AG04450 (cell line): ENCODE results near the gene TRIM24. TPM values are rescaled to one million over a fixed set of nuclear protein-coding genes. Genes with fewer than 3 reads are reported as not detected.

Experiments used
- CTCF ChIA-PET: fragments of 300-600, 350-600 bp; formaldehyde crosslinking; extraction: SDS; loops from one replicate; lab custom pipeline; 2022; ENCODE audit warnings: antibody characterized with exemption, inconsistent platforms; lab: Charles Lee
- POLR2A ChIA-PET: fragments of 350-600 bp; formaldehyde crosslinking; extraction: SDS; loops from one replicate; lab custom pipeline; 2021; ENCODE audit warnings: antibody characterized with exemption, inconsistent platforms; lab: Yijun Ruan, JAX
- DNase-seq: peaks from one replicate; pipeline ENCODE4 v3.0.0-alpha.2; 2011; ENCODE audit warnings: low read depth, low spot score
- H3K27ac ChIP-seq: one replicate; pipeline ENCODE4 v1.5.1; 2012; ENCODE audit warnings: low read depth, low read length, control low read depth
- H3K27me3 ChIP-seq: one replicate; pipeline ENCODE4 v1.6.0; 2012; ENCODE audit warnings: low read length; ENCODE audit not compliant: control insufficient read depth, insufficient read depth
- H3K4me3 ChIP-seq: 2 replicates; pipeline ENCODE4 v1.5.1; 2011; ENCODE audit warnings: mild to moderate bottlenecking, low read depth, low read length, control low read depth
- H3K9me3 ChIP-seq: 2 replicates; pipeline ENCODE4 v1.5.1; 2012; ENCODE audit warnings: low read length; ENCODE audit not compliant: control insufficient read depth, insufficient read depth
- CTCF ChIP-seq: IDR thresholded peaks from 2 replicates; pipeline ENCODE4 v1.5.1; 2011; ENCODE audit warnings: low read depth, low read length, control low read depth, inconsistent platforms
- polyA plus RNA-seq: library from polyadenylated mRNA; depleted of rRNA; stranded (reverse); fragments of >200 nt; gene quantifications from 2 replicates; pipeline ENCODE4 v1.2.3, GENCODE V29; 2011

TRIM24 gene
- polyA plus RNA-seq, 1 experiment: 9.3 TPM

DNA sequence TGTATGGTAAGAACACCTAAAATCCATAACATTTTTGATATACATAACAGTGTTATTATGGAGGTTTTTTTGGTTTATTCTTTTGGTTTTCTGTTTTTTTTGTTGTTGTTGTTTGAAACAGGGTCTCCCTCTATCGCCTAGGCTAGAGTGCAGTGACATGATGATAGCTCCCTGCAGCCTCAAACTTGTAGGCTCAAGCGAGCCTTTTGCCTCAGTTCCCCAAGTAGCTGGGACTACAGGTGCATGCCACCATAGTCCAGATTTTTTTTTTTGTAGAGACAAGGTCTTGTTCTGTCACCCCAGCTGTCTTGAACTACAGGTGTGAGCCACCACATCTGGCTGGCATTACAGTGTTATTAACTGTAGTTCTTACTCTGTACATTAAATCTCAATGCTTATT, 83.7 kb downstream of the TRIM24 start:
- ChIA-PET POLR2A (no interaction called here), CTCF (no interaction called here)
- Histone ChIP-seq H3K27me3 (no peaks in the 10 kb centered on the region), H3K9me3 (no peaks in the 10 kb centered on the region), H3K27ac (no peak overlapping the region), H3K4me3 (no peak overlapping the region)
- DNase-seq: no peak
- TF ChIP-seq CTCF: no peak

- CTCF ChIA-PET: no interaction called here
These were observed 85.1 kb downstream of the TRIM24 start for GRCh38 chr7:138545123-138545522.

DNA sequence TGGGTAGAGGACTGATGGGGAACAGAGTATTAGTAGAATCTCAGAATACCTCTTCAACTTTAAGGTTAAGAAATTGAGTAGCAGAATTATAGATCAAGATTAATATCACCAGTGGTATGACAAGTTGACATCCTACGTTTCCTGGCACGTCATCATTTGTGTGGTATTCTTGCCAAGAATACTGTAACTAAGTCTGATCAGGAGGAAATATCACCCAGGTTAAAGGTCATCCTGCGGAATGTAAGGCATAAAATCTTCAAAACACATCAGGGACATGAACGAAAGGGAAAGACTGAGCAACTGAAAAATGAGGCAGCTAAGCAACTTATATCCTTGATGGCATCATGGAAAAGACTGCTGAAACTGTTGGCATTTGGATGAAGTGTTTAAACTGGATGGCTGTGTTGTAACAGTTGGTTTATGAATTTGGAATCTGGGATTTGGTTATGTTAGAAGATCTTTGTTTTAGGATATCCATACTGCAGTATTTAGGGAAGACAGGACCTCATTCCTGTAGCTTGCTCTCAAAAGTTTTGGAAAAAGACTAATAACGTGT, 86.1 kb downstream of the TRIM24 start:
- H3K4me3 ChIP-seq: no peak overlapping the region
- DNase-seq: no peak
- ChIA-PET POLR2A (no interaction called here), CTCF (no interaction called here)
- no peaks in the 10 kb centered on the region for H3K9me3 ChIP-seq
- no peak overlapping the region for H3K27ac ChIP-seq
- no peak for TF ChIP-seq CTCF
- H3K27me3 ChIP-seq: no peaks in the 10 kb centered on the region

More at GRCh38 chr7:138545123-138545522, 85.1 kb downstream of the TRIM24 start:
- DNase-seq: no peak
- H3K4me3 ChIP-seq: no peak overlapping the region
- no peaks in the 10 kb centered on the region for H3K27me3 ChIP-seq
- TF ChIP-seq CTCF: no peak
- no peaks in the 10 kb centered on the region for H3K9me3 ChIP-seq
- H3K27ac ChIP-seq: no peak overlapping the region
- POLR2A ChIA-PET: no interaction called here

GRCh38 chr7:138546829-138547228, 86.8 kb downstream of the TRIM24 start:
- no peaks in the 10 kb centered on the region for H3K9me3 ChIP-seq
- H3K27ac ChIP-seq: no peak overlapping the region
- DNase-seq: no peak
- CTCF ChIA-PET: no interaction called here
- H3K27me3 ChIP-seq: no peaks in the 10 kb centered on the region
- POLR2A ChIA-PET: no interaction called here
- no peak overlapping the region for H3K4me3 ChIP-seq
- no peak for TF ChIP-seq CTCF

DNA sequence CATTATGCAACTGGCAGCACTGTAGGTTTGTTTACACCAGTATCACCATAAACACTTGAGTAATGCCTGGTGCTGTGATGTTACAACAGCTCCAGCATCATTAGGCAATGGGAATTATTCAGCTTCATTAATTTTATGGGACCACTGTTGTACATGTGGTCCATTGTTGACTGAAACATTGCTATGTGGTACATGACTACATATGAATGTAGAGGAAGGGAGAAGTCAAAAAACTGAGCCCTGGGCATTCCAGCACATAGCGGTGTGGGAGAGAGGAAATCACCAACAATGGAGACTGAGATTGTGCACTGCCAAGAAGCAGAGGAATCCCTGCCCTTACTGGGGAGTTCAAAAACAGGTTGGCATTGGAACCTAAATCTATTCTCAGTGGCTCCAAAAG, 89.0 kb downstream of the TRIM24 start:
- DNase-seq: no peak
- H3K9me3 ChIP-seq: no peaks in the 10 kb centered on the region
- H3K4me3 ChIP-seq: no peak overlapping the region
- no peak overlapping the region for H3K27ac ChIP-seq
- no peaks in the 10 kb centered on the region for H3K27me3 ChIP-seq
- CTCF ChIA-PET: interaction anchor here (1.0 kb wide), 1 partner anchor 190 kb away, joined by 3 read pairs; no protein-coding TSS in a partner anchor
- POLR2A ChIA-PET: no interaction called here
- no peak for TF ChIP-seq CTCF
